Measurements from ENCODE around the gene EEFSEC. TPM values are rescaled to one million over a fixed set of nuclear protein-coding genes. Genes with fewer than 3 reads are reported as not detected.

Gene EEFSEC
- total and polyA plus RNA-seq, 2 experiments from 2014 or later = 10.1 to 16.2 TPM

GRCh38 chr3:128434524-128434923, 281.2 kb downstream of the EEFSEC start:
- peaks cover 18% of the 10 kb centered on the region; the same call in 1 of the 2 replicates for H3F3A ChIP-seq (replicated peaks; ENCODE audit: low read depth)
- H3K4me3 Mint-ChIP-seq = no peak overlapping the region
- H3K4me3 ChIP-seq = no peak overlapping the region
- H3K36me3 ChIP-seq (ENCODE audit: insufficient read depth) = no peaks in the 10 kb centered on the region
- ATAC-seq (no peak), DNase-seq (ENCODE audit: low spot score) (no peak)
- H3K27me3 Mint-ChIP-seq (ENCODE audit: insufficient read depth, low read depth, poor library complexity) = peaks cover 55% of the 10 kb centered on the region
- no peak overlapping the region for H3K4me2 ChIP-seq
- TF ChIP-seq JUNB (IDR thresholded peaks at IDR 0.05; ENCODE audit: unreplicated experiment) = no peak
- TF ChIP-seq CREB1 (CRISPR knock-in tag; IDR thresholded peaks at IDR 0.05; ENCODE audit: low read depth) = no peak
- TF ChIP-seq EZH2 (IDR thresholded peaks at IDR 0.05; ENCODE audit: low read depth, unreplicated experiment) = no peak
- TF ChIP-seq, protein P1, sequence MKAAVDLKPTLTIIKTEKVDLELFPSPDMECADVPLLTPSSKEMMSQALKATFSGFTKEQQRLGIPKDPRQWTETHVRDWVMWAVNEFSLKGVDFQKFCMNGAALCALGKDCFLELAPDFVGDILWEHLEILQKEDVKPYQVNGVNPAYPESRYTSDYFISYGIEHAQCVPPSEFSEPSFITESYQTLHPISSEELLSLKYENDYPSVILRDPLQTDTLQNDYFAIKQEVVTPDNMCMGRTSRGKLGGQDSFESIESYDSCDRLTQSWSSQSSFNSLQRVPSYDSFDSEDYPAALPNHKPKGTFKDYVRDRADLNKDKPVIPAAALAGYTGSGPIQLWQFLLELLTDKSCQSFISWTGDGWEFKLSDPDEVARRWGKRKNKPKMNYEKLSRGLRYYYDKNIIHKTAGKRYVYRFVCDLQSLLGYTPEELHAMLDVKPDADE (IDR thresholded peaks at IDR 0.05) = no peak
- TF ChIP-seq, protein P2, sequence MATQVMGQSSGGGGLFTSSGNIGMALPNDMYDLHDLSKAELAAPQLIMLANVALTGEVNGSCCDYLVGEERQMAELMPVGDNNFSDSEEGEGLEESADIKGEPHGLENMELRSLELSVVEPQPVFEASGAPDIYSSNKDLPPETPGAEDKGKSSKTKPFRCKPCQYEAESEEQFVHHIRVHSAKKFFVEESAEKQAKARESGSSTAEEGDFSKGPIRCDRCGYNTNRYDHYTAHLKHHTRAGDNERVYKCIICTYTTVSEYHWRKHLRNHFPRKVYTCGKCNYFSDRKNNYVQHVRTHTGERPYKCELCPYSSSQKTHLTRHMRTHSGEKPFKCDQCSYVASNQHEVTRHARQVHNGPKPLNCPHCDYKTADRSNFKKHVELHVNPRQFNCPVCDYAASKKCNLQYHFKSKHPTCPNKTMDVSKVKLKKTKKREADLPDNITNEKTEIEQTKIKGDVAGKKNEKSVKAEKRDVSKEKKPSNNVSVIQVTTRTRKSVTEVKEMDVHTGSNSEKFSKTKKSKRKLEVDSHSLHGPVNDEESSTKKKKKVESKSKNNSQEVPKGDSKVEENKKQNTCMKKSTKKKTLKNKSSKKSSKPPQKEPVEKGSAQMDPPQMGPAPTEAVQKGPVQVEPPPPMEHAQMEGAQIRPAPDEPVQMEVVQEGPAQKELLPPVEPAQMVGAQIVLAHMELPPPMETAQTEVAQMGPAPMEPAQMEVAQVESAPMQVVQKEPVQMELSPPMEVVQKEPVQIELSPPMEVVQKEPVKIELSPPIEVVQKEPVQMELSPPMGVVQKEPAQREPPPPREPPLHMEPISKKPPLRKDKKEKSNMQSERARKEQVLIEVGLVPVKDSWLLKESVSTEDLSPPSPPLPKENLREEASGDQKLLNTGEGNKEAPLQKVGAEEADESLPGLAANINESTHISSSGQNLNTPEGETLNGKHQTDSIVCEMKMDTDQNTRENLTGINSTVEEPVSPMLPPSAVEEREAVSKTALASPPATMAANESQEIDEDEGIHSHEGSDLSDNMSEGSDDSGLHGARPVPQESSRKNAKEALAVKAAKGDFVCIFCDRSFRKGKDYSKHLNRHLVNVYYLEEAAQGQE (IDR thresholded peaks at IDR 0.05; ENCODE audit: unreplicated experiment) = no peak
- no peak for TF ChIP-seq ZNF114 (CRISPR knock-in tag; IDR thresholded peaks at IDR 0.05)
- no peak for TF ChIP-seq ZNF462 (CRISPR knock-in tag; IDR thresholded peaks at IDR 0.05)
- TF ChIP-seq POLR2AphosphoS5 (IDR thresholded peaks at IDR 0.05; ENCODE audit: low read depth) = no peak
- TF ChIP-seq, protein P3, sequence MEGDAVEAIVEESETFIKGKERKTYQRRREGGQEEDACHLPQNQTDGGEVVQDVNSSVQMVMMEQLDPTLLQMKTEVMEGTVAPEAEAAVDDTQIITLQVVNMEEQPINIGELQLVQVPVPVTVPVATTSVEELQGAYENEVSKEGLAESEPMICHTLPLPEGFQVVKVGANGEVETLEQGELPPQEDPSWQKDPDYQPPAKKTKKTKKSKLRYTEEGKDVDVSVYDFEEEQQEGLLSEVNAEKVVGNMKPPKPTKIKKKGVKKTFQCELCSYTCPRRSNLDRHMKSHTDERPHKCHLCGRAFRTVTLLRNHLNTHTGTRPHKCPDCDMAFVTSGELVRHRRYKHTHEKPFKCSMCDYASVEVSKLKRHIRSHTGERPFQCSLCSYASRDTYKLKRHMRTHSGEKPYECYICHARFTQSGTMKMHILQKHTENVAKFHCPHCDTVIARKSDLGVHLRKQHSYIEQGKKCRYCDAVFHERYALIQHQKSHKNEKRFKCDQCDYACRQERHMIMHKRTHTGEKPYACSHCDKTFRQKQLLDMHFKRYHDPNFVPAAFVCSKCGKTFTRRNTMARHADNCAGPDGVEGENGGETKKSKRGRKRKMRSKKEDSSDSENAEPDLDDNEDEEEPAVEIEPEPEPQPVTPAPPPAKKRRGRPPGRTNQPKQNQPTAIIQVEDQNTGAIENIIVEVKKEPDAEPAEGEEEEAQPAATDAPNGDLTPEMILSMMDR (conservative IDR thresholded peaks at IDR 0.05; ENCODE audit: low read depth in 2 of 2) = no peak
- no peak for TF ChIP-seq NANOG (IDR thresholded peaks at IDR 0.05; ENCODE audit: borderline replicate concordance)
- TF ChIP-seq ZNF331 (CRISPR knock-in tag; IDR thresholded peaks at IDR 0.05; ENCODE audit: low read depth) = no peak
- TF ChIP-seq STAT1 (IDR thresholded peaks at IDR 0.05; ENCODE audit: unreplicated experiment) = no peak
- TF ChIP-seq EZH2phosphoT487 (IDR thresholded peaks at IDR 0.05; ENCODE audit: unreplicated experiment) = no peak
- H4K20me1 ChIP-seq (replicated peaks; ENCODE audit: insufficient read depth) = no peaks in the 10 kb centered on the region
- no peaks in the 10 kb centered on the region for H3K79me2 ChIP-seq (replicated peaks; ENCODE audit: insufficient read depth)
- no peak overlapping the region for H2AFZ ChIP-seq
- no peaks in the 10 kb centered on the region; the same call in 2 of the 3 replicates for H3K36me3 Mint-ChIP-seq (ENCODE audit: low read depth)
- H3K27me3 ChIP-seq (ENCODE audit: insufficient read depth) = peaks cover 45% of the 10 kb centered on the region
- H3K4me1 Mint-ChIP-seq = peaks cover 44% of the 10 kb centered on the region
- H3K27ac Mint-ChIP-seq = no peak overlapping the region
- no peaks in the 10 kb centered on the region for H3K9me2 ChIP-seq (ENCODE audit: insufficient read depth)
- peaks cover 31% of the 10 kb centered on the region for H3K4me1 ChIP-seq (ENCODE audit: insufficient read depth)
- no peaks in the 10 kb centered on the region for H3K9me3 Mint-ChIP-seq
- H3K27ac ChIP-seq (ENCODE audit: low read depth) = no peak overlapping the region
